GM12873 (cell line): ENCODE results near the gene FAM149A.

Experiments
- CTCF ChIP-seq: IDR thresholded peaks from 2 replicates; pipeline ENCODE4 v1.5.1; 2012; ENCODE audit warnings: low read depth, mild to moderate bottlenecking, moderate library complexity, low read length, control low read depth; ENCODE audit not compliant: insufficient read depth; ENCODE audit errors: missing control alignments

Gene FAM149A

GRCh38 chr4:186092296-186092695 is 12.2 kb upstream of the FAM149A start:
- no peak for TF ChIP-seq CTCF

GRCh38 chr4:186095406-186095805 is 9.1 kb upstream of the FAM149A start:
- no peak for TF ChIP-seq CTCF

- no peak for TF ChIP-seq CTCF
Measured at GRCh38 chr4:186096681-186097165, 7.8 kb upstream of the FAM149A start.

- no peak for TF ChIP-seq CTCF
Measured at GRCh38 chr4:186097386-186097785, 7.1 kb upstream of the FAM149A start.

GRCh38 chr4:186102931-186103330 is 1.6 kb upstream of the FAM149A start:
- no peak for TF ChIP-seq CTCF

GRCh38 chr4:186104890-186105646 is 564 bp downstream of the FAM149A start:
- no peak for TF ChIP-seq CTCF

- TF ChIP-seq CTCF: no peak
Measured at GRCh38 chr4:186105647-186106321, 1.3 kb downstream of the FAM149A start.
